H9 (cell line): ENCODE data around the gene ARHGAP26. TPM values are rescaled to one million over a fixed set of nuclear protein-coding genes. Genes with fewer than 3 reads are reported as not detected.

Source experiments
- DNase-seq: peaks from one replicate; pipeline ENCODE4 v3.0.0-alpha.2; 2017
- H2AFZ ChIP-seq: one replicate; pipeline ENCODE4 v1.6.1; 2013; ENCODE audit warnings: mild to moderate bottlenecking, low read length, control low read depth, moderate library complexity
- H2AK5ac ChIP-seq: 2 replicates; pipeline ENCODE4 v1.6.1; 2013; ENCODE audit warnings: low read length, control low read depth, mixed read lengths; ENCODE audit not compliant: insufficient read length
- H2BK120ac ChIP-seq: one replicate; pipeline ENCODE4 v1.6.1; 2013; ENCODE audit warnings: low read depth, mild to moderate bottlenecking, low read length, control low read depth, inconsistent platforms; ENCODE audit not compliant: poor library complexity, severe bottlenecking
- H2BK12ac ChIP-seq: 2 replicates; pipeline ENCODE4 v1.6.1; 2013; ENCODE audit warnings: low read length, control low read depth, mixed read lengths, low read depth; ENCODE audit not compliant: insufficient read length
- H2BK15ac ChIP-seq: 2 replicates; pipeline ENCODE4 v1.6.1; 2013; ENCODE audit warnings: low read depth, low read length, control low read depth
- H2BK20ac ChIP-seq: one replicate; pipeline ENCODE4 v1.6.1; 2013; ENCODE audit warnings: low read depth, mild to moderate bottlenecking, low read length, control low read depth, inconsistent platforms; ENCODE audit not compliant: poor library complexity, severe bottlenecking
- H2BK5ac ChIP-seq: 2 replicates; pipeline ENCODE4 v1.6.1; 2013; ENCODE audit warnings: low read length, control low read depth, mixed read lengths; ENCODE audit not compliant: insufficient read length
- H3K14ac ChIP-seq: 2 replicates; pipeline ENCODE4 v1.6.1; 2013; ENCODE audit warnings: low read length, control low read depth; ENCODE audit not compliant: insufficient read depth
- H3K18ac ChIP-seq: 2 replicates; pipeline ENCODE4 v1.6.1; 2013; ENCODE audit warnings: low read depth, mild to moderate bottlenecking, mixed read lengths, low read length, control low read depth; ENCODE audit not compliant: insufficient read length
- H3K23ac ChIP-seq: 2 replicates; pipeline ENCODE4 v1.6.1; 2013; ENCODE audit warnings: low read length, control low read depth, mixed read lengths, low read depth; ENCODE audit not compliant: insufficient read length
- H3K23me2 ChIP-seq: 2 replicates; pipeline ENCODE4 v1.6.1; 2013; ENCODE audit warnings: low read depth, mild to moderate bottlenecking, mixed read lengths, low read length, control low read depth; ENCODE audit not compliant: insufficient read length, poor library complexity, severe bottlenecking
- H3K27ac ChIP-seq: 2 replicates; pipeline ENCODE4 v1.5.1; 2013; ENCODE audit warnings: low read length, control low read depth, mixed read lengths, low read depth; ENCODE audit not compliant: insufficient read length
- H3K27me3 ChIP-seq: 2 replicates; pipeline ENCODE4 v1.6.1; 2013; ENCODE audit warnings: low read length, control low read depth, inconsistent platforms; ENCODE audit not compliant: insufficient read depth
- H3K4ac ChIP-seq: 2 replicates; pipeline ENCODE4 v1.6.1; 2013; ENCODE audit warnings: low read depth, mild to moderate bottlenecking, control low read depth, inconsistent platforms, low read length, moderate library complexity
- H3K4me1 ChIP-seq: 2 replicates; pipeline ENCODE4 v1.6.1; 2013; ENCODE audit warnings: low read length, control low read depth, inconsistent platforms; ENCODE audit not compliant: insufficient read depth
- H3K4me2 ChIP-seq: 2 replicates; pipeline ENCODE4 v1.6.1; 2013; ENCODE audit warnings: low read length, control low read depth, mixed read lengths; ENCODE audit not compliant: insufficient read length, insufficient read depth
- H3K56ac ChIP-seq: 2 replicates; pipeline ENCODE4 v1.6.1; 2013; ENCODE audit warnings: low read depth, mild to moderate bottlenecking, mixed read lengths, low read length, control low read depth; ENCODE audit not compliant: insufficient read length
- H3K79me1 ChIP-seq: 2 replicates; pipeline ENCODE4 v1.6.1; 2013; ENCODE audit warnings: low read depth, mild to moderate bottlenecking, moderate library complexity, low read length, control low read depth, inconsistent platforms; ENCODE audit not compliant: insufficient read depth, poor library complexity, severe bottlenecking
- H3K79me2 ChIP-seq: 2 replicates; pipeline ENCODE4 v1.6.1; 2013; ENCODE audit warnings: low read length, control low read depth, inconsistent platforms; ENCODE audit not compliant: insufficient read depth
- H3K9ac ChIP-seq: 2 replicates; pipeline ENCODE4 v1.6.1; 2013; ENCODE audit warnings: low read length, control low read depth, mixed read lengths; ENCODE audit not compliant: insufficient read length; ENCODE audit errors: extremely low read depth
- H3K9me3 ChIP-seq: one replicate; pipeline ENCODE4 v1.6.1; 2013; ENCODE audit warnings: low read depth, low read length, inconsistent platforms; ENCODE audit not compliant: control insufficient read depth
- H3T11ph ChIP-seq: one replicate; pipeline ENCODE4 v1.6.1; 2013; ENCODE audit warnings: mild to moderate bottlenecking, low read length, control low read depth, inconsistent platforms
- H4K20me1 ChIP-seq: one replicate; pipeline ENCODE4 v1.6.1; 2013; ENCODE audit not compliant: control insufficient read depth, insufficient read length, insufficient read depth
- H4K5ac ChIP-seq: 2 replicates; pipeline ENCODE4 v1.6.1; 2013; ENCODE audit warnings: low read depth, mild to moderate bottlenecking, mixed read lengths, low read length, control low read depth; ENCODE audit not compliant: insufficient read length
- H4K8ac ChIP-seq: replicated peaks from 2 replicates; pipeline ENCODE4 v1.6.1; 2013; ENCODE audit warnings: low read length, control low read depth, mixed read lengths, low read depth; ENCODE audit not compliant: insufficient read length
- H4K91ac ChIP-seq: 2 replicates; pipeline ENCODE4 v1.6.1; 2013; ENCODE audit warnings: low read depth, mild to moderate bottlenecking, moderate library complexity, mixed read lengths, low read length, control low read depth; ENCODE audit not compliant: insufficient read length
- H3K27ac Mint-ChIP-seq, 3 experiments: 2 replicates in 2 of 3; 3 replicates in 1 of 3; pipeline ENCODE4 v1.8.0; 2020 to 2021; ENCODE audit warnings: mixed read lengths in 3 of 3, mild to moderate bottlenecking in 1 of 3, moderate library complexity in 1 of 3
- H3K27me3 Mint-ChIP-seq: 2 replicates; pipeline ENCODE4 v1.8.0; 2021; ENCODE audit warnings: low read depth, mild to moderate bottlenecking, moderate library complexity, mixed read lengths
- H3K36me3 Mint-ChIP-seq, 3 experiments: 2 replicates in 2 of 3; 3 replicates in 1 of 3; pipeline ENCODE4 v1.8.0; 2020 to 2021; ENCODE audit warnings: low read depth in 3 of 3, mixed read lengths in 3 of 3; ENCODE audit not compliant: insufficient read depth in 1 of 3
- H3K4me1 Mint-ChIP-seq, 2 experiments: 2 replicates each; pipeline ENCODE4 v1.8.0; 2020; ENCODE audit warnings: mixed read lengths in 2 of 2
- H3K4me3 Mint-ChIP-seq, 2 experiments: 2 replicates in 1 of 2; 3 replicates in 1 of 2; pipeline ENCODE4 v1.8.0; 2020 to 2021; ENCODE audit warnings: mild to moderate bottlenecking in 2 of 2, mixed read lengths in 2 of 2, moderate library complexity in 1 of 2
- H3K9me3 Mint-ChIP-seq, 2 experiments: 2 replicates in 1 of 2; 3 replicates in 1 of 2; pipeline ENCODE4 v1.8.0; 2020; ENCODE audit warnings: mild to moderate bottlenecking in 2 of 2, mixed read lengths in 2 of 2, moderate library complexity in 1 of 2
- CTCF ChIP-seq: fragments of 200-600 bp; sonication (generic); conservative IDR thresholded peaks from 3 replicates; pipeline ENCODE4 v1.8.0; 2021; ENCODE audit warnings: antibody characterized with exemption, mild to moderate bottlenecking
- WGBS: extraction: QIAGEN DNeasy Blood & Tissue Kit; methylation state at CpG from one replicate; pipeline ENCODE4 v1.1.7; 2013; ENCODE audit warnings: missing lambda C conversion rate, low lambda C conversion rate, mixed read lengths; ENCODE audit not compliant: insufficient read length; ENCODE audit errors: extremely low coverage; 5-methylcytosine and 5-hydroxymethylcytosine counted together
- total RNA-seq: library from RNA; stranded (reverse); gene quantifications from 2 replicates; pipeline ENCODE4 v1.2.1, GENCODE V29; 2021

Gene ARHGAP26
- total RNA-seq, 1 experiment from 2014 or later: 13.8 TPM

- Histone ChIP-seq H4K91ac (no peak overlapping the region), H2BK20ac (no peak overlapping the region), H4K20me1 (no peaks in the 10 kb centered on the region), H3K79me2 (no peaks in the 10 kb centered on the region), H2BK15ac (no peak overlapping the region), H3K27me3 (no peaks in the 10 kb centered on the region), H3K4me1 (0 out of 2 replicates have a peak, but pooled peaks cover 2% of the 10 kb centered on the region), H2BK12ac (no peak overlapping the region), H4K5ac (no peak overlapping the region), H3K23me2 (no peaks in the 10 kb centered on the region), H3K79me1 (no peaks in the 10 kb centered on the region), H3K9me3 (no peaks in the 10 kb centered on the region), H3K27ac (no peak overlapping the region), H3K14ac (no peak overlapping the region; the same call in 1 of the 2 replicates), H2AK5ac (no peak overlapping the region), H3K4ac (no peak overlapping the region), H3K18ac (no peak overlapping the region), H3K23ac (no peak overlapping the region), H3K56ac (no peak overlapping the region), H2BK120ac (no peak overlapping the region), H3T11ph (no peak overlapping the region), H4K8ac (no peak overlapping the region), H2BK5ac (no peak overlapping the region), H3K4me2 (no peak overlapping the region), H2AFZ (no peak overlapping the region), H3K9ac (no peak overlapping the region)
- Mint-ChIP-seq H3K9me3 (no peaks in the 10 kb centered on the region), H3K4me3 (no peak overlapping the region), H3K36me3 (0 out of 7 replicates have a peak, but pooled peaks cover 0 to 1% (median 0%) of the 10 kb centered on the region in 3 experiments), H3K4me1 (peaks cover 20 to 24% of the 10 kb centered on the region in 2 experiments), H3K27ac (peak overlapping the region in 2 of 3 experiments; percentile 34 to 49; a peak in 2 of 7 replicates), H3K27me3 (no peaks in the 10 kb centered on the region)
- TF ChIP-seq CTCF: no peak
- no CpG with 5 or more reads among the region's 6 CpGs for WGBS
- no peak for DNase-seq
These were observed 37.3 kb downstream of the ARHGAP26 start for GRCh38 chr5:142807372-142807911.
